Panc1 (cell line): ENCODE measurements around the gene TMEM150B.

Experiments
- CTCF ChIP-seq: fragments of 450-650 bp; IDR thresholded peaks from 2 replicates; pipeline ENCODE4 v1.5.1; 2017; ENCODE audit warnings: mild to moderate bottlenecking
- POLR2AphosphoS5 ChIP-seq: IDR thresholded peaks from 2 replicates; pipeline ENCODE4 v1.6.1; 2012; ENCODE audit warnings: mild to moderate bottlenecking, low read depth, low read length, moderate library complexity
- SIN3A ChIP-seq: IDR thresholded peaks from 2 replicates; pipeline ENCODE4 v1.6.1; 2012; ENCODE audit warnings: low read depth, mild to moderate bottlenecking, low read length, moderate library complexity, borderline replicate concordance; ENCODE audit not compliant: insufficient read depth
- TCF7L2 ChIP-seq: IDR thresholded peaks from 2 replicates; pipeline ENCODE4 v1.6.1; 2011; ENCODE audit warnings: mild to moderate bottlenecking, low read depth, low read length, inconsistent platforms

- TF ChIP-seq POLR2AphosphoS5: no peak
- no peak for TF ChIP-seq CTCF
- TF ChIP-seq SIN3A: no peak
- no peak for TF ChIP-seq TCF7L2
Measured at GRCh38 chr19:55362174-55362989, 37.2 kb upstream of the TMEM150B start.
